Mesenteric fat pad (tissue), 1 donor: ENCODE data around the gene ALDH7A1. TPM values are rescaled to one million over a fixed set of nuclear protein-coding genes. Genes with fewer than 3 reads are reported as not detected.
"Not testable (repeated sequence)": the region's sequence is repeated elsewhere in the genome, so short reads cannot be mapped to it uniquely, and the experiment has no call there.

ENCODE experiments used
- DNase-seq: peaks from one replicate; pipeline ENCODE4 v3.0.0-alpha.2; 2020; ENCODE audit warnings: low spot score
- total RNA-seq: library from RNA; stranded (reverse); fragmentation: NEBNext Ultra II Directional; extraction: Animal tissue kit (Norgen Biotek cat#: 25700); gene quantifications from one replicate; pipeline ENCODE4 v1.2.1, GENCODE V29; 2021
- donor health status: DM: yes; HTN: yes; CAD: no.

ALDH7A1 gene
- total RNA-seq, 1 donor from 2014 or later: 25.1 TPM

DNA sequence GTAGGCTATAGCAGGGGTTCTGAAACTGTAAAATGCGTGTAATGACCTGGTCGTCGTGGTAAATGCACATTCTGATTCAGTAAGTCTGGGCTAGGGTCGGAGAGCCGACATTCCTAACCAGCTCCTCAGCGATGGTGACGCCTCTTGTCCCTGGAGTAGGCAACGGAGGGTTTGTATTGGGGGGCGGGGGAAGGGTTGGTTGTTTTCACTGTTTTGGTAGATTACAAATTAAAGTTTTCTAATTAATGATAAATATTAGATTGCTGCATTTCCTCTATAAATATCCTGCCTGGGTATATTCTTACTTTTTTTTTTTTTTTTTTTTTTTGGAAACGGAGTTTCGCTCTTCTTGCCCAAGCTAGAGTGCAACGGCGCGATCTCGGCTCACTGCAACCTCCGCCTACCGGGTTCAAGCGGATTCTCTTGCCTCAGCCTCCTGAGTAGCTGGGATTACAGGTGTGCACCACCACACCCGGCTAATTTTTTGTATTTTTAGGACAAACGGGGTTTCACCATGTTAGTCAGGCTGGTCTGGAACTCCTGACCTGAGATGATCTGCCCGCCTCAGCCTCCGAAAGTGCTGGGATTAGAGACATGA is 566 bp upstream of the ALDH7A1 start:
- no peak for DNase-seq

DNA sequence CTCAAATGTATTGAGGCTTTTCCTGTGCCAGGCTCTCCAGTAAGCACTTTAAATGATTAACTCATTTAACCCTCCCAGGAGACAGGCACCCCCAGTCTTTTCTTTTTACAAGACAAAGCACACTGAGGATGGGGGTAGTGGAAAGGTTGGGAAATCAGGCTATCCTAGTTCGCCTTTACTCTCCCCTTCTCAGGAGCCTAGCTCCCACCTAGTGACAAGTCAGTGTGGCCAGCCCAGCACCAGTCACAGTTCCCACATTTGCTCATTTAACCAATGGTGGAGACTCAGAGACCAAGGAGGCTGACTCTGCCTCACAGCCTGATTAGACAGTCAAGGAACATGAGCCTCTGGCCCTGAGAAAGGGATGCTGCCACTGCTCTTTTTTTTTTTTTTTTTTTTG is 3.5 kb downstream of the ALDH7A1 start:
- DNase-seq: no peak

DNA sequence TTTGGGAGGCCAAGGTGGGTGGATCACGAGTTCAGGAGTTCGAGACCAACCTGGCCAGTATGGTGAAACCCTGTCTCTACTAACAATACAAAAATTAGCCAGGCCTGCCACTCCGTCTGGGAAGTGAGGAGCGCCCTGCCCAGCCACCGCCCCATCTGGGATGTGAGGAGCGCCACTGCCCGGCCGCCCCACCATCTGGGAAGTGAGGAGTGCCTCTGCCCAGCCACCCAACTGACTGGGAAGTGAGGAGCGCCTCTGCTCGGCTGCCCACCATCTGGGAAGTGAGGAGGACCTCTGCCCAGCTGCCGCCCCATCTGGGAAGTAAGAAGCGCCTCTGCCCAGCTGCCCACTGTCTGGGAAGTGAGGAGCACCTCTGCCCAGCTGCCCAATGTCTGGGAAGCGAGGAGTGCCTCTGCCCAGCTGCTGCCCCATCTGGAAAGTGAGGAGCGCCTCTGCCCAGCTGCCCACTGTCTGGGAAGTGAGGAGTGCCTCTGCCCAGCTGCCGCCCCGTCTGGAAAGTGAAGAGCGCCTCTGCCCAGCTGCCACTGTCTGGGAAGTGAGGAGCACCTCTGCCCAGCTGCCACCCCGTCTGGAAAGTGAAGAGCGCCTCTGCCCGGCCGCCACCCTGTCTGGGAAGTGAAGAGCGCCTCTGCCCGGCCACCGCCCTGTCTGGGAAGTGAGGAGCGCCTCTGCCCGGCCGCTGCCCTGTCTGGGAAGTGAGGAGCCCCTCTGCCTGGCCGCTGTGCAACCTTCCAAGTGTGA is 5.3 kb downstream of the ALDH7A1 start:
- DNase-seq: no peak

DNA sequence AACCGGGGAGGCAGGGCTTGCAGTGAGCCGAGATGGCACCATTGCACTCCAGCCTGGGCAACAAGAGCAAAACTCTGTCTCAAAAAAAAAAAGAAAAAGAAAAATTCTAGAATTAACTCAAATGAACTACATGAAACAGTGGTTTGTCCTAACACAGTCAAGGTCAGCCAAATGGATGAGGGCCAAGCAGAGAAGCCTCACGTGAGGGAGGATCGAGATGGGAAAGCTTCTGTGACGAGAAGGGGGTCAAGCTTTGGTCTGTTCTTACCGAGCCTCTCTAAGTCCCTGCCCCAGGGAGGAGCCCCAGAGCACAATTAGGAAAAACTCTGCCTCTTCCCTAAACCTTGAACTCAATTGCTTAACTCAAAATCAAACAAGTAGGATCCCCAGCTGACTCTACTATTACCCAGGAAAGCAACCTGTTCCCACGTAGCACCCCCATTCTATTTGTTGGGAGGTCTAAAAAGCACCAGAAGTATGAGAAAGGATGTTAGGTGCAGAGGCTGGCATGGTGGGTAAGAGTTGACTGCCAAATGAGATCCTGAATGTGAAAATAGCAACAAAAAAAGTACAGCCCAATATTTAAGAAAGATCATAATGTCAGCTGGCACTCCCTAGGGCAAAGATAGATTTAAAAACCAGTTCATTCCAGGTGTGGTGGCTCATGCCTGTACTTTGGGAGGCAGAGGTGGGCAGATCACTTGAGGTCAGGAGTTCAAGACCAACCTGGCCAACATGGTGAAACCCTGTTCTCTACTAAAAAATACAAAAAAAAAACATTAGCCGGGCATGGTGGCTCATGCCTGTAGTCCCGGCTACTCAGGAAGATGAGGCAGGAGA is 7.2 kb downstream of the ALDH7A1 start:
- no peak for DNase-seq

DNA sequence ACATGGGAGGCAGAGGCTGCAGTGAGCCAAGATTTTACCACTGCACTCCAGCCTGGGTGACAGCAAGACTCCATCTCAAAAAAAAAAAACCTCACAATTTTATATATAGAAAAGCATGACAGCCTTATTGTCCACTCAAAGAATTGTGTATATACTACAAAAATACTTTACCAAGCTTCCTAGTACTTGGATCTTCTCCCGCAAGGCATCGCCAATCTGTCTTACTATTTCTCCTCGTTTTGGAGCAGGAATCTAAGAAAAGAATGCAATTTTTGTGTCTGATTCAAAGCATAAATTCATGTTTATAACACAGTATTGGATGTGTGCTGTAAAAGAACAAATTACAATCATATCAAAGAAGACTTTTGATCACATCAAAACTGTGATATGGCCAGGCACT is 11.3 kb downstream of the ALDH7A1 start:
- no peak for DNase-seq

DNA sequence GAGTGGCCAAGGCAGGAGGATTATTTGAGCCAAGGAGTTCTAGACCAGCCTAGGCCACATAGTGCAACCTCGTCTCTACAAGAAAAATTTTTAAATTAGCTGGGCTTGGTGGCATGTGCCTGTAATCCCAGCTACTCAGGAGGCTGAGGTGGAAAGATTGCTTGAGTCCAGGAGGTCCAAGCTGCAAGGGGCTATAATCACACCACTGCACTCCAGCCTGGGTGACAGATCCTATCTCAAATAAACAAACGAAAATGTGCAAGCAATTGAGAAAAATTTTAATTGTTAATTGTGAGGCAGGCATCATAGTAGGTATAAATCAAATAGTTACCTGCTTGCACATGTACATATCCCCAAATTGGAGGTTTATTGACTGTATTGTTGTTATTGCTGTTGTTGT is 15.3 kb downstream of the ALDH7A1 start:
- DNase-seq: no peak

DNA sequence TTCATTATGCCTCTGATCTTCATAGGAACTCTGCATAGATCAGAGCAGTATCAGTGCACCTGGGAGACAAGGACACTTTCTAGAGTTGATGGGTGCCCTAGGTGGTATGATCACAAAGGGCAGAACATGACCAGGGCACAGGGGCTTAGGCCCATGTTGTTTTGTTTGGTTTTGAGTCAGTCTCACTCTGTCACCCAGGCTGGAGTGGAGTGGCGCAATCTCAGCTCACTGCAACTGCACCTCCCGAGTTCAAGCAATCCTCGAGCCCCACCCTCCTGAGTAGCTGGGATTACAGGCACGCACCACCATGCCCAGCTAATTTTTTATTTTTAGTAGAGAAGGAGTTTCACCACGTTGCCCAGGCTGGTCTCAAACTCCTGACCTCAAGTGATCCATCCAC is 17.6 kb downstream of the ALDH7A1 start:
- no peak for DNase-seq

DNA sequence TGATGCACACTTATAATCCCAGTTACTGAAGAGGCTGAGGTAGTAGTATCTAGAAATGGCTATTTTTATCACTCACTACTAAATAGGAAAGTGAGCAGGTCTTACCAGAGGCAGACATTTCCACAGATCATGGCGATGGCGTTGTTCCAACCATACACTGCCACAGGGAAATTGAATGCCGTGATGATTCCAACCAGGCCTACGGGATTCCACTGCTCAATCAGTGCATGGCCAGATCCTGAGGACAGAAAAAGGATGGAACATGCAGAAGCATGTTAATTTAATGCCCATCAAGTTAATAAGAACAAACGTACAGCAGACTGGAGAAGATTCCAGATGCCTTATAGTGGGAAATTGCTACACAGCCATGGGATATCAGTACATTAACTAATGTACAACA is 18.0 kb downstream of the ALDH7A1 start:
- DNase-seq: no peak

DNA sequence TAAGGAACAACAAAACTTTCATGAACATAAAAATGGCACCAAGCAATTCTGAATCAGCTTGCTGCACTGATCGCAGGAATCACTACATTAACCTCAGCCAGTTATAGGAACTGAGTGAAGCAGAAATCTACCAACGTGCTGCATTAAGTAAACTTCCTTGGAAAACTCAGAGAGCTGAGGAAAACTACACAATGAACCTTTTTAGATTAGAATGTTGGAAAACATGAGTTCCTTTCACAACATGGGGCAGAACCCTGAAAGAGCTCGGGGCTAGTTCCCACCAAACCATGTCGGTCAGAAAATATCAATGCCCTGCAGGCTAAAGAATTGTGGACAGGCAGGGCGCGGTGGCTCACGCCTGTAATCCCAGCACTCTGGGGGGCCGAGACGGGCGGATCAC is 19.4 kb downstream of the ALDH7A1 start:
- DNase-seq: no peak

DNA sequence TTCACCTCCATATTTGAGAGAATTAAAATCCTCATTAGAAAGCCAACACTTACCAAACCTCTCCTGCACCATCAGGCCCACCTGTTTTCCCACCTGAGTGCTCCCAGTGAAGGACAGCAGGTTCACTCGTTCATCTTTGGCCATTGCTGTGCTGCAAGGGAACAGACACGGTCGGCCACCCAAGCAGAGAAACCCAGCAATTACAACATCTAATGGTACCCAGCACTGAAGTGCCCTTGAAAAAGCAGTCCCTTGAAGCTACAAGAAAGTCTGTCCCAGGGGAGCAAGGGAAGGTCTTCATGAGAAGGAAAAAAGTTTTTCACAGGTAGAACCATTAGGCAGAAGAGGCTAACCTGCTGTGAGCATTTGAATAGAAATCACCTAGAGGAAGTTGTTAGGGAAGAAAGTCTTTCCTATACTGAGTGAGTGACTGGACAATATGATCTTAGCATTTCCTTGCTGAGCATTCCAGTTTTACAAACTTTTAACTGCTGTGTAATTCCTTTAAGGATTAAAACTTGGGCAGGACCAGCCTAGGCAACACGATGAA is 26.7 kb downstream of the ALDH7A1 start:
- no peak for DNase-seq

DNA sequence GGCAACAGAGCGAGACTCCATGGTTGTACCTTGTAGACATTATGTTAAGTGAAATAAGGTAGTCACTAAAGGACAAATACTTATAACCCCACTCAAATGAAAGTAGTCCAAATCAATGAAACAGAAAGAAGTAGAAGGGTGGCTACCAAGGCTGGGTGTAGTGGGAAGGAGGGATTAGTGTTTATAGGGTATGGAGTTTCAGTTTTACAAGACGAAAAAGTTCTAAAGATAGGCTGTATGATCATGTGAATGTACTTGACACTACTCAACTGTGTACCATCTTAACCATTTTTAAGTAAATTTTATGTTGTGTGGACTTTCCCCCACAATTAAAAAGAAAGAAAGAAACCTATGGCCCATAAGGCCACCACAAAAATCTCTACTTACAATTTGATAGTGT is 32.2 kb downstream of the ALDH7A1 start:
- DNase-seq: no peak

DNA sequence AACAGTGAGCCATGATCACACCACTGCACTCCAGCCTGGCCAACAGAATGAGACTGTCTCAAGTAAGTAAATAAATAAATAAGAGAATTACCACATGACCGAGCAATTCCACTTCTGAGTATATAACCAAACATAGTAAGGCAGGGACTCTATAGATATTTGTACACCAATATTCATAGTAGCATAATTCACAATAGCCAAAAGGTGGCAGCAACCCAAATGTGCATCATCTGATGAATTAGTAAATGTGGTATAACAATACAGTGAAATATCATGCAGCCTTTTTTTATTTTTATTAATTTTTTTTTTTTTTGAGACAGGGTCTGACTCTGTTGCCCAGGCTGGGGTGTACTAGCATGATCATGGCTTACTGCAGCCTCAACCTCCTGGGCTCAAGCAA is 33.1 kb downstream of the ALDH7A1 start:
- no peak for DNase-seq

DNA sequence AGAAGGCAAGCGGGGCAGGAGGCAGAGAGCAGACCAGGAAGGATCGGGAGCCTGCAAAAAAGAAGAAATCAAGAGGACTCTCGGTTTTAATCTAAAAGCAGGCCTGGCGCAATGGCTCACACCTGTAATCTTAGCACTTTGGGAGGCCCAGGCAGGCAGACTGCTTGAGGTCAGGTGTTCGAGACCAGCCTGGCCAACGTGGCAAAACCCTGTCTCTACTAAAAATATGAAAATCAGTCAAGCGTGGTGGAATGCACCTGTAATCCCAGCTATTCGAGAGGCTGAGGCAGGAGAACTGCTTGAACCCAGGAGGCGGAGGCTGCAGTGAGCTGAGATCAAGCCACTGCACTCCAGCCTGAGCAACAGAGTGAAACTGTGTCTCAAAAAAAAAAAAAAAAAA is 39.9 kb downstream of the ALDH7A1 start:
- DNase-seq: not testable (repeated sequence)

DNA sequence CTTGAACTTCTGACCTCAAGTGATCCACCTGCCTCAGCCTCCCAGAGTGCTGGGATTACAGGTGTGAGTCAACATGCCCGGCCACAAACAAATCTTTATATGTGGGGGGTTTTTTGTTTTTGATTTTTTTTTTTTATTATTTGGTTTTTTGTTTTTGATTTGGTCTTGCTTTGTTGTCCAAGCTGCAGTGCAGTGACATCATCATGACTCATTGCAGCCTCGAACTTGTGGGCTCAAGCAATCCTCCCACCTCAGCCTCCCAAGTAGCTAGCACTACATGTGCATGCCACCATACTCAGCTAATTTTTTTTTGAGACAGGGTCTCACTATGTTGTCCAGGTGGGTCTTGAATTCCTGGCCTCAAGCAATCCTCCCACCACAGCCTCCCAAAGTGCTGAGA is 42.4 kb downstream of the ALDH7A1 start:
- DNase-seq: no peak

DNA sequence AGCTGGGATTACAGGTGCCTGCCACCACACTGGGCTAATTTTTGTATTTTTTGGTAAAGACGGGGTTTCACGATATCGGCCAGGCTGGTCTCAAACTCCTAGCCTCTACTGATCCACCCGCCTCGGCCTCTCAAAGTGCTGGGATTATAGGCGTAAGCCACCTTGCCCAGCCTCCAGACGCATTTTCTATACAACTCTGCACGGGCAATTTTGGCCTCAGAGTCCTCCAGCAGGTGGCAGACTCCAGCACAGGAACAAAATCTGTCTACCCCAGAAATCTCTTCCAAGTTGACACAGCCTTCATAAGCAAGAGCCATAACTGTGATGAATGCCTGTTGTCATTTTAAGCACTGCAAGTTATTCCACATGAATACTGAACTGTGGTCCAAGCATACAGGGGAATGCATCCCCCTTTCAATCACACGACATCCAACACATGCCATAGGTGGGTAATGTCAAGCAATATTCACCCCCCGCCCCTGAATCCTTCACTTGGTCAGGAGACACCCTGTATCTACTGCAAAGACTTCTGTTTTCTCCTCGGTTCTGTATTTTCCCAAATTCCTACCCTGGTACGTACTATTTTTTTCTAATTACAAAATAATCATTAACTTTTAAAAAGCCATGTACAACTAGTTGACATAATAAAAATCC is 50.8 kb downstream of the ALDH7A1 start:
- DNase-seq: no peak

DNA sequence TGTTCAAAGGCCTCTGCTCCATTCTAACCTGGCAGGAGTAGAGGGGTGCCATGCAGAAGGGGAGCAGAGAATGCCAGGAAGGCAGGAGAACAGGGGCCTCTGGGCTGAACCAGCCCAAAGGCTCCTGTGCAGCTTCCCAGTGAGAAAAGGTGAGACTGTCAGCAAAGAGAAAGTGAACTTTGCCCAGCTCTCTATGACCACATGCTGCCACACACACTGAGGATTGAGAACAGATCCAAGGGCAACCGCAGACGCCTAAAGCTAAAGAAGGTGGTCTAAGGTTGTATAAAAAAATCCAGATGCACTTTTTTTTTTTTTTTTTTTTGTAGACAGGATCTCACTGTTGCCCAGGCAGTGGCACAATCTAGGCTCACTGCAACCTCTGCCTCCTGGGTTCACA is 51.4 kb downstream of the ALDH7A1 start:
- DNase-seq: no peak

DNA sequence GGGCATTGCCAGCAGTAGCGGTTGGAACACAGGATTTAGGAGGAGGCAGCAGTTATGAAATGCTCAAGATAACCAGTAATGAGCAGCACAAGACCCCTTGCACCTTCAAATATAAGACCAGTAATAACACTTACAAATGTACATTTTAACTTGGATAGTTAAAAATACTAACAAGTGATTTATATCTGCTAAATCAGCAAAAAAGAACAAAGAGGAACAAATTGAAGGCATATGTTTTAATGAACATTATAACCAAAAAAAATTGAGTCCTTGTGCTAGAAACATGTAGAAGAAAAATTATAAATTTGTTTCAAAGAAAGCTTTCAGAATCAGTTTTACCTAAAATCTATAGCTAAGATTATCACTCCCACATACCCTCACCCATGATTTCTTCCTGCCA is 52.0 kb downstream of the ALDH7A1 start:
- DNase-seq: no peak

DNA sequence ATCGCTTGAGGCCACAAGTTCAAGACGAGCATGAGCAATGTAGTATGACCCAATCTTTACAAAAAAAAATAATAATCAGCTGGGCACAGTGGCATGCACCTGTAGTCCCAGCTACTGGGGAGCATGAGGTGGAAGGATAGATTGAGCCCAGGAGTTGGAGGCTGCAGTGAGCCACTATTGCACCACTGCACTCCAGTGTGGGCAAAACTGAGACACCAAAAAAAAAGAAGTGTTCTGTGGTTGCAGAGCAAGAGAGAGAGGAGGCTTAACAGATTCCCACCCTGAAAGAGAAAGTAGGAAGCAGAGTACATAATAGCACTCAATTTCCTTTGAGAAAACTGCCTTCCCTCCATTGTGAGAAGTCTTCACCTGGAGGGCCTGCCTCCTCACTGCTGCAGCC is 52.6 kb downstream of the ALDH7A1 start:
- no peak for DNase-seq

DNA sequence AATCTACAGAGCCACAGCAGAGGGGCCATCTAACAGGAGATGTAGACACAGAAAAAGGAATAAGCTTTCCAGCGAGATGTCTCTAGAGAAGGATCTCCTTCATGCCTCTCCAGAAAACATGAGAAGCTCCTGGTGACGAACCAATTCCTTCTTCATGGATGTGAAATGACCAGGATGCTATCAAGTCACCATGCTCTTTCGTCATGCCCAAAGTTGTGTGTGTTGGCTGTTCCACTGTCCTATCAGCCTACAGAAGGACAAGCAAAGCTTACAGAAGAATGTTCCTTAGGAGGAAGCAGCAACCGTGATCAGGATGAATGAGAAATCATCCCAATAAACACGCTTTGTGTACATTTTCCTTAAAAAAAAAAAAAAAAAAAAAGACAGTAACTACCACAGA is 54.4 kb downstream of the ALDH7A1 start:
- DNase-seq: no peak

DNA sequence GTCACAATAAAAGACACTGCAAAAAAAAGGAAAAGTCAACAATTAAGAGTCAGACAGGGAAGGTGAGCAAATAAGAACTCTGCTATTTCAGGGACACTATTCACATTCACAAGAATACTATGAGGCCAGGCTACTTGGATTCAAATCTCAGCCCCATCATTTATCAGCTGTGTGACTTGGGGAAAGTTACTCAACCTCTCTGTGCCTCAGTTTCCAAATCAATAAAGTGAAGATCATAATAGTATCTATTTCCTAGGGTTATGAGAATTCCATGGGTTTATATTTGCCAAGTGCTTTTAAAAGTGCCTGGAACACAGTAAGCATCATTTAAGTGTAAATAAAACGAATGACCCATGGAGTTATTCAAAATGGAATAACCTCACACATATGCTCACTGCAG is 56.4 kb downstream of the ALDH7A1 start:
- no peak for DNase-seq

DNA sequence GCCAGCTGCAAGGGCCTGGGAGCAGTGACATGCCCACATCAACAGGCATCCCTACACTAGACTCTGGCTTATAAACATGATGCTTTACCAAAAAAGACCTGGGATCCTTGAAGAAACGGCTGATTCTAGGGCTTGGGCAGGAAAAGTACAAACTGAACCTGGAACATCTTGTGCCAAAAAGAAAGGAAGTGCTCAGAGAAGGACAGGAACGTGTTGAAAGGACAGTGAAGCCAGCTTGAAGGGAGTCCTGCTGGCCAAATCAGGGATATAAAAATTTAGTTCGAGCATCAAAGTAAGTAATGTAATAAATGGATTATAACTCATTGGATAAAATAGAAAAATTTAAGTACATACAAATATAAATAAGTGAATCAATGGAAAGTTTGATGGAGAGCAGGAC is 58.1 kb downstream of the ALDH7A1 start:
- no peak for DNase-seq
